Esophagus (tissue), 2 donors: ENCODE results near the gene PELI2. TPM values are rescaled to one million over a fixed set of nuclear protein-coding genes. Genes with fewer than 3 reads are reported as not detected.

ENCODE experiments used
- H3K27ac ChIP-seq, 2 donors: one replicate each; pipeline ENCODE4 v1.5.1; 2013; ENCODE audit warnings: low read depth in 2 of 2, mild to moderate bottlenecking in 2 of 2, inconsistent platforms in 1 of 2, low read length in 1 of 2, moderate library complexity in 1 of 2
- H3K27me3 ChIP-seq, 2 donors: one replicate each; pipeline ENCODE4 v1.6.1; 2013; ENCODE audit warnings: low read length in 2 of 2, control low read depth in 1 of 2, mild to moderate bottlenecking in 1 of 2; ENCODE audit not compliant: insufficient read depth in 2 of 2, control insufficient read depth in 1 of 2
- H3K36me3 ChIP-seq, 2 donors: one replicate each; pipeline ENCODE4 v1.6.1; 2013; ENCODE audit warnings: low read length in 1 of 2; ENCODE audit not compliant: control insufficient read depth in 2 of 2, insufficient read depth in 2 of 2
- H3K4me1 ChIP-seq, 2 donors: one replicate each; pipeline ENCODE4 v1.6.1; 2013; ENCODE audit warnings: low read length in 1 of 2; ENCODE audit not compliant: control insufficient read depth in 2 of 2, insufficient read depth in 2 of 2
- H3K4me3 ChIP-seq, 2 donors: one replicate each; pipeline ENCODE4 v1.5.1; 2013; ENCODE audit warnings: low read length in 2 of 2, mild to moderate bottlenecking in 2 of 2, low read depth in 1 of 2, moderate library complexity in 1 of 2
- H3K9me3 ChIP-seq, 2 donors: one replicate each; pipeline ENCODE4 v1.6.1; 2013; ENCODE audit warnings: mild to moderate bottlenecking in 2 of 2, low read depth in 1 of 2, low read length in 1 of 2, moderate library complexity in 1 of 2; ENCODE audit not compliant: control insufficient read depth in 2 of 2, insufficient read depth in 1 of 2
- WGBS, 2 donors: extraction: QIAGEN DNeasy Blood & Tissue Kit; methylation state at CpG; one replicate each; pipeline ENCODE4 v1.1.7; 2013; 5-methylcytosine and 5-hydroxymethylcytosine counted together
- polyA plus RNA-seq, 2 donors: library from polyadenylated mRNA; stranded (reverse); fragments of 200-250 nt; gene quantifications; one replicate each; pipeline ENCODE4 v1.2.3, GENCODE V29; 2013
- donor health status: healthy with polysubstance abuse.
- donor health status: Bipolar disorder and iron deficiency.

PELI2 gene
- polyA plus RNA-seq, 2 donors: 0.86 to 1.4 TPM

- Histone ChIP-seq H3K27ac (no peak overlapping the region), H3K4me3 (no peak overlapping the region), H3K4me1 (peaks cover 0 to 5% of the 10 kb centered on the region in 2 donors), H3K36me3 (no peaks in the 10 kb centered on the region), H3K9me3 (no peaks in the 10 kb centered on the region), H3K27me3 (no peaks in the 10 kb centered on the region)
- WGBS, 2 donors: 79 to 88% methylated on average over 2 of the region's 2 CpGs
These were observed 8.4 kb downstream of the PELI2 start for GRCh38 chr14:56126637-56126913.

GRCh38 chr14:56127156-56127555 is 8.9 kb downstream of the PELI2 start:
- Histone ChIP-seq H3K4me3 (no peak overlapping the region), H3K36me3 (no peaks in the 10 kb centered on the region), H3K9me3 (no peaks in the 10 kb centered on the region), H3K27me3 (no peaks in the 10 kb centered on the region), H3K4me1 (peaks cover 0 to 5% of the 10 kb centered on the region in 2 donors), H3K27ac (no peak overlapping the region)
- 68 to 79% methylated on average over 3 of the region's 3 CpGs for WGBS, 2 donors

- Histone ChIP-seq H3K36me3 (no peaks in the 10 kb centered on the region), H3K27me3 (no peaks in the 10 kb centered on the region), H3K4me3 (no peak overlapping the region), H3K27ac (no peak overlapping the region), H3K4me1 (peaks cover 0 to 5% of the 10 kb centered on the region in 2 donors), H3K9me3 (no peaks in the 10 kb centered on the region)
- 72 to 79% methylated on average over 3 of the region's 3 CpGs for WGBS, 2 donors
These were observed 10.9 kb downstream of the PELI2 start for GRCh38 chr14:56129092-56129491.

GRCh38 chr14:56129933-56130332 is 11.7 kb downstream of the PELI2 start:
- Histone ChIP-seq H3K9me3 (no peaks in the 10 kb centered on the region), H3K27me3 (no peaks in the 10 kb centered on the region), H3K27ac (no peak overlapping the region), H3K36me3 (no peaks in the 10 kb centered on the region), H3K4me3 (no peak overlapping the region), H3K4me1 (peaks cover 0 to 5% of the 10 kb centered on the region in 2 donors)
- 48 to 64% methylated on average over 4 of the region's 4 CpGs for WGBS, 2 donors

GRCh38 chr14:56131004-56131864 is 13.0 kb downstream of the PELI2 start:
- H3K27ac ChIP-seq: no peak overlapping the region
- H3K27me3 ChIP-seq: no peaks in the 10 kb centered on the region
- WGBS, 2 donors: 66 to 85% methylated on average over 5 of the region's 5 CpGs
- H3K4me3 ChIP-seq: no peak overlapping the region
- no peaks in the 10 kb centered on the region for H3K9me3 ChIP-seq
- no peaks in the 10 kb centered on the region for H3K36me3 ChIP-seq
- peaks cover 0 to 5% of the 10 kb centered on the region in 2 donors for H3K4me1 ChIP-seq

- WGBS, 2 donors: 70 to 79% methylated on average over 14 of the region's 14 CpGs
- H3K9me3 ChIP-seq: no peaks in the 10 kb centered on the region
- H3K27ac ChIP-seq: no peak overlapping the region
- no peaks in the 10 kb centered on the region for H3K27me3 ChIP-seq
- no peaks in the 10 kb centered on the region for H3K36me3 ChIP-seq
- no peak overlapping the region for H3K4me3 ChIP-seq
- peaks cover 0 to 5% of the 10 kb centered on the region in 2 donors for H3K4me1 ChIP-seq
These were observed 13.9 kb downstream of the PELI2 start for GRCh38 chr14:56131865-56132833.

GRCh38 chr14:56133547-56133946 is 15.3 kb downstream of the PELI2 start:
- H3K4me1 ChIP-seq: peaks cover 0 to 5% of the 10 kb centered on the region in 2 donors
- WGBS, 2 donors: 33 to 54% methylated on average over 4 of the region's 4 CpGs
- H3K4me3 ChIP-seq: no peak overlapping the region
- H3K27me3 ChIP-seq: no peaks in the 10 kb centered on the region
- no peaks in the 10 kb centered on the region for H3K36me3 ChIP-seq
- no peaks in the 10 kb centered on the region for H3K9me3 ChIP-seq
- no peak overlapping the region for H3K27ac ChIP-seq

- no peaks in the 10 kb centered on the region for H3K4me1 ChIP-seq
- WGBS, 2 donors: 67 to 80% methylated on average over 5 of the region's 5 CpGs
- no peak overlapping the region for H3K27ac ChIP-seq
- no peaks in the 10 kb centered on the region for H3K27me3 ChIP-seq
- no peaks in the 10 kb centered on the region for H3K36me3 ChIP-seq
- no peaks in the 10 kb centered on the region for H3K9me3 ChIP-seq
- H3K4me3 ChIP-seq: no peak overlapping the region
These were observed 16.8 kb downstream of the PELI2 start for GRCh38 chr14:56135001-56135400.

- H3K4me3 ChIP-seq: no peak overlapping the region
- WGBS, 2 donors: 63 to 65% methylated on average over 1 of the region's 1 CpG
These were observed 17.5 kb downstream of the PELI2 start for GRCh38 chr14:56135668-56136067.

More at GRCh38 chr14:56135668-56136067, 17.5 kb downstream of the PELI2 start:
- Histone ChIP-seq H3K36me3 (no peaks in the 10 kb centered on the region), H3K9me3 (no peaks in the 10 kb centered on the region), H3K4me1 (no peaks in the 10 kb centered on the region), H3K27me3 (no peaks in the 10 kb centered on the region), H3K27ac (no peak overlapping the region)
